ENCODE data around the gene VPREB3.

The VPREB3 gene, protein sequence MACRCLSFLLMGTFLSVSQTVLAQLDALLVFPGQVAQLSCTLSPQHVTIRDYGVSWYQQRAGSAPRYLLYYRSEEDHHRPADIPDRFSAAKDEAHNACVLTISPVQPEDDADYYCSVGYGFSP

DNA sequence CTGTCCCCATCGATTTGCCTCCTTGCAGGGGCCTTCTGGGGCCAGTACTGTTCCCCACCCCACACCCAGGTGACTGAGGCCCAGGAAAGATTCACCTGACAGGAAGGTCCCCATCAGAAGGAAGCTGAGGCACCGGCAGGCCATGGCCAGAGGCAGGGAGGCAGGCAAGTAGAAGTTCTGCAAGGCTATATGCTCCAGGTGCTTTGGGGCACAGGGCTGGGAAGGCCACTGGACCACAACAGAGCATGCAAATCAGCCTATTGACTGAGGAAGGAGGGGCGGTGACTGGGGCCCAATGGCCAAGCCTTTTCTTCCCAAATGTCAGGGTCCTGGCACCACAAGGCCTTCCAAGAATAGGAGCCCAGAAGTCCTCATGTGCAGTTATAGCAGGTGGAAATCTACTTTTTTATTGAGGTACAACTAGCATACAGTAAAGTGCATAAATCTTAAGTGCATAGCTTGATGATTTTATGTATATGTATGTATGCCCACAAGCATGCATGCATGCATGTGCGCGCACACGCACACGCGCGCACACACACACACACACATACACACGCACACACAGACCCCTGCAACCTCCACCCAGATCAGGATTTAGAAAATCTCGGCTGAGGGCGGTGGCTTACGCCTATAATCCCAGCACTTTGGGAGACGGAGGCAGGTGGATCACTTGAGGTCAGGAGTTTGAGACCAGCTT is at the start of gene VPREB3:
Gene VPREB3, minus strand, starts transcription at position 206 of the 700 bp plus-strand sequence. Its CDS starts 62 bp downstream, at position 144.
- ATAC-seq: no peak

DNA sequence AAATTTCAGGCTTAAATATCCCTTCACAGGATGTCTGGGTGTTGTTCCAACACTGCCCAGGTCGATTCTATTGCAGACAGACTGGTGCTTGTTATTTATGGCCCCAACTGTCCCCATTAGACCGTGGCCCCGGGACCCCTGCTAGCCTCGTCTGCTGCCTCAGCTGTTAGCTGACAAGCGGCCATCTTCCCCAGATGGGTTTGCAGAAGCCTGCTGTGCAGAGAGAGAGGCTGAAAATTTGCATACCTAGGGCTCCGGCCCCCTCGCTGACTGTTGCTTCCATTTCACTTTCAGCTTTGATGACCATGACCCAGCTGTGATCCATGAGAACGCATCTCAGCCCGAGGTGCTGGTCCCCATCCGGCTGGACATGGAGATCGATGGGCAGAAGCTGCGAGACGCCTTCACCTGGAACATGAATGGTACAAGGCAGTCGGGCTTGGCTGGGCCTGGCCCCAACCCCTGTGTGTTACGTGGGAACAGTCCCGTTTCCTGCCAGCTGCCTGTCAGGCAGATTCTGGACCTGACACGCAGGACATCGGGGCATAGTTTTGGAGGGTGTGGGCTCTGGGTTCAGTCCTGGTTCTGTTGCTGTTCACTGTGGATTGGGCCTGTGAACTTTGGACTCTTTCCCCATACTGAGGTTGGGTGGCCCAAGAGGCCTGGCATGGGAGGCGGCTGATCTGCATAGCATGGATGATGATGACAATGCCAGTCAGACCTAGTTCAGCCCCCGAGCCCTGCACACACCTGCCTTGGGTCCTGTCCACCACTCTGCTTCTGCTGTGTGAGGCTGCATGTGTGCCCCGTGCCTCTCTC is 49.0 kb upstream of the VPREB3 start:
- no peak for ATAC-seq

DNA sequence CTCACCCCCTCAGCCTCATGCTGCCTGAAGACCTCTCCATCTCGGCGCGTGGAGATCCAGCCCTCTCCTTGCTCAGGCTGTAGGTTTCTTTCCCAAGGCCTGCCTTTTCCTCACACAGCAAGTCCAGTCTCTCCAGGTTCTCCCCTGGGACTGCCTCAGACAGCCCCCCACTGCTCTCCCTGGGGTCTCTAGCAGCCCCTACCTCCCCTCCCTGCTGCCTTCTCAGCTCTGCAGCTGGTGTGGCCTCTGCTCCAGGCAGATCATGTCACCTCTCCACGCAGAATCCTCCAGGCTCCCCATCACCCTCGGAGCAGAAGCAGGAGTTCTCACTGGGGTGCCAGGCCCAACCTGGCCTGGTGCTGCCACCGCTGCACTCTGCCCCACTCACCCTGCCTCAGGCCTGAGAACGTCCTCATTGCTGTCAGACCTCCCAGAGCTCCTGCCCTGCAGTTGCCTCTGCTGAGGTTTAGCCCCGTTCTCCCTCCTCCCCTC is 47.7 kb upstream of the VPREB3 start:
- ATAC-seq: no peak

DNA sequence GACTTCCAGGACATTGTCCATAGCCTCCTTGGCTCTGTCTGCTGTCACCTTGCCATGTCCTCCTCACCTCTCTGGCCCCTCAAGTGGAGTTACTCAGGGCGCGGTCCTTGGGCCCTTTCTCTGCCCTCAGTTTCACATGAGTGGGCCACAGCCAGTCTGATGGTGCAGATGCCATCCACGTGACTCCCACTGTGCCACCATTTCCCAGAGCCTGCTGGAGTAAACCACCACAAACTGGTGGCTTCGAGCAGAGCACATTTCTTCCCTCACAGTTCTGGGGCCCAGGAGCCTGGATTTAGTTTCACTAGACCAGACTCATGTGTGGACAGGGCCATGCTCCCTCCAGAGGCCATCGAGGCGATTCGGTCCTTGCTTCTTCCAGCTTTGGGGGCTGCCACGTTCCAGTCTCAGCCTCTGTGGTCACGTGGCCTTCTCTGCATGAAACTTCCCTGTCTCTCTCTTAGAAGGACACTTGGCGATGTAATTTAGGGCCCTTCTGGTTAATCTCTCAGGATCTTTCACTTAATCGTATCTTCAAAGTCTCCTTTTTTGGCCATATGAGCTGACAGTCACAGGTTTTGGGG is 47.1 kb upstream of the VPREB3 start:
- no peak for ATAC-seq

DNA sequence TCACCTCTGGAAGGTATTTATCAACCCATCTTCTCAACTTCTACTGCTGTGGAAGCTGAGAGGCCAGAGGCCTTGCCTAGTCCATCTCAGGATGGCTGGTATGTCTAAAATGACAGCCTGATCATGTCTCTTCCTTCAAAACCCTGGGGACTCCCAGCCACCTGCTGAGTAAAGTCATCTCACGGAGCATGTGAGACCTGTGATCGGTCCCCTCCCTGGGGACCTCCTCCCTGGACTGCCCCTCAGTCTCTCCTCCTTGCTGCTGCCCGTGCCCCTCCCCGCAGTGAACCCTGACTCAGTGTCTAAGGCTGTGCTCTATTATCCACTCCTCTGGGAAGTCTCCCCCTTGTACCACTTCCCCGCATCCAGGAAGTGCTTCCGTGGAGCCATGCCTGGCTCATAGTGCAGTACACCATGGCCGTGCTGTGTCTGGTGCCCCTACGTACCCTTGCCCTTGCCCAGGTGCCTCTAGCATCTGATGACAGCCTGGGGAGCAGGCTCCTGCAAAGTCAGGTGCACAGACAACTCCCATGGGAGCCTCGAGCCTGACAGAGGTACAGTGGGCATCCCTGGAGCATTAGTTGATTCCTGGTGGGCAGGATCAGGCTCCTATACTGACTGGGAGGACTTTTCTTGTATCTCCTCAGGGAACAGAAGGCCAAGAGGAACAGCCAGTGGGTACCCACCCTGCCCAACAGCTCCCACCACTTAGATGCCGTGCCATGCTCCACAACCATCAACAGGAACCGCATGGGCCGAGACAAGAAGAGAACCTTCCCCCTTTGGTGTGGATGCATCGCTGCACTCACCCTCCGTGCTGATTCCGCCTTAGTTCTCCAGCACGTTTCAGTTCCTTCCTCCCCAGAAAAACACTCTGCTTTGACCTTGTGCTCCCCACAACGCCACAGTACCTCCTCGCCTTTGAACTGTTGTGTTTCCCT is 46.3 kb upstream of the VPREB3 start:
- peak; percentile 38 to 48 for ATAC-seq

DNA sequence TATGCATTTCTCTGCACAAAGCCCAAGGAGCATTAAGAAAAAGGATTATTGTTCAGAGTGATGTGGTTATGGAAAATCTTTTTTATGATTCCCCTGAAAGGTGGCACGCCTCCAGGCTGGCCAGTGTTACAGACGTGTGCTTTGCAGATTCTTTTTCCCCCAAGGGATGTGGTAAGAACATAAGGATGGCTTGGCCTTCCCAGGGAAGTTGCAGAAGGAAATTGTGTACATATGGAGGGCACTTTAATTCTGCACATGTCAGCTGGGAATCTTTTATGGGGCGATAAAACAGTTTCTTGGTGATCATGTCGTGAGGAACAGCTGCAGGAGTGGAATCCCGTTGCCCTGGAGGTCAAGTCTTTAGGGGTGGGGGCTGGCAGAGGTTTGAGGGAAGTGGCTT is 42.2 kb upstream of the VPREB3 start:
- ATAC-seq: no peak

DNA sequence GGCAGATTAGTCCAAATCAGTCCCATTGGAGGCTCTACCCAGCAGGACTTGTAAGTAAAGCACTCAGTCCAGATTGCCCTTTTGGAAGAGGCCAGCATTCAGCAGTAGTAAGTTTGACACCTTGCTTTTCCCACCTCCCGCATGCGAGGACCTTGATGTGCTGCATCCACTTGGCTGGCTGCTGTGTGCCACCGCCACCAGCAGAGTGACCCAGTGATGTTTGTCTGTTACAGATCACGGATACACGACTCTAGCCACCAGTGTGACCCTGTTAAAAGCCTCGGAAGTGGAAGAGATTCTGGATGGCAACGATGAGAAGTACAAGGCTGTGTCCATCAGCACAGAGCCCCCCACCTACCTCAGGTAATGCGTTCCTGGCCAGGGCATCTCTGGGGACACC is 39.1 kb upstream of the VPREB3 start:
- ATAC-seq: no peak

DNA sequence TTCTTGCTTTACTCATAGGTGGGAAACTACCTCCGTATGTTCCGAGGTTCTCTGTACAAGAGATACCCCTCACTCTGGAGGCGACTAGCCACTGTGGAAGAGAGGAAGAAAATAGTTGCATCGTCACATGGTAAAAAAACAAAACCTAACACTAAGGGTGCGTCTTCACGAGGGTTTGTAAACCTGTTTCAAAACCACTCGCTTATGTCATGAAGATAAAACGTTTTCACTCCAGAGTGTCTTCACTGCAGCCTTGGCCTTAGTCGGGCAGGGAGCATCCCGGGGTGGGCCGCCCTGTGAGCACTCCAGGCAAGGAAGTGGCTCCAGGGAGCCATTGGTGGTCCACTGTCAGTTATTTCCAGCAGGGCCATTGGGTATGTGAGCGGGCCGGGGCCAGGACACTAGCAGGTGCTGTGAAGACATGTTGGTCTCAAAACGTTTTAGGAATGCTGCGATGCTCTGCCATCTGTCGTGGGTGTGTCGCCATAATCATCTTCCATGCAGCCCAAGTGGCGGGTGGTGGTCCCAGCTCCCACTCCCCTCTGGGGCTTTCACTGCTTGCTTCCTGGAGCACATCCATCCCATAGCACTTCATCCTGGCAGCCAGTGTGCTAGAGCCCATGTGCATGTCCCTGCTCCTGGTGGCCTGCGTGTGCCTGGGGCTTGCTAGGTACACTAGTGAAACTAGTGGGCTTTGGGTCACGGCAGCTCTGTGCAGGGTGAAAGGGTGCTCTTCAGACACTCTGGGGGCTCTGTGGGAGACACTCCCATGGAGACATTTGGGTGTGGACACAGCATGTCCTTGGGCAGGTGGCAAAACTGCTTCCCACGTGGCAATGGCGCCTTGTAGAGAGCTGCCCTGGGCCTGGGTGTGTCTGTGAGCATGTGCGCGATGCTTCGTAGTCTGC is 37.8 kb upstream of the VPREB3 start:
- no peak for ATAC-seq

DNA sequence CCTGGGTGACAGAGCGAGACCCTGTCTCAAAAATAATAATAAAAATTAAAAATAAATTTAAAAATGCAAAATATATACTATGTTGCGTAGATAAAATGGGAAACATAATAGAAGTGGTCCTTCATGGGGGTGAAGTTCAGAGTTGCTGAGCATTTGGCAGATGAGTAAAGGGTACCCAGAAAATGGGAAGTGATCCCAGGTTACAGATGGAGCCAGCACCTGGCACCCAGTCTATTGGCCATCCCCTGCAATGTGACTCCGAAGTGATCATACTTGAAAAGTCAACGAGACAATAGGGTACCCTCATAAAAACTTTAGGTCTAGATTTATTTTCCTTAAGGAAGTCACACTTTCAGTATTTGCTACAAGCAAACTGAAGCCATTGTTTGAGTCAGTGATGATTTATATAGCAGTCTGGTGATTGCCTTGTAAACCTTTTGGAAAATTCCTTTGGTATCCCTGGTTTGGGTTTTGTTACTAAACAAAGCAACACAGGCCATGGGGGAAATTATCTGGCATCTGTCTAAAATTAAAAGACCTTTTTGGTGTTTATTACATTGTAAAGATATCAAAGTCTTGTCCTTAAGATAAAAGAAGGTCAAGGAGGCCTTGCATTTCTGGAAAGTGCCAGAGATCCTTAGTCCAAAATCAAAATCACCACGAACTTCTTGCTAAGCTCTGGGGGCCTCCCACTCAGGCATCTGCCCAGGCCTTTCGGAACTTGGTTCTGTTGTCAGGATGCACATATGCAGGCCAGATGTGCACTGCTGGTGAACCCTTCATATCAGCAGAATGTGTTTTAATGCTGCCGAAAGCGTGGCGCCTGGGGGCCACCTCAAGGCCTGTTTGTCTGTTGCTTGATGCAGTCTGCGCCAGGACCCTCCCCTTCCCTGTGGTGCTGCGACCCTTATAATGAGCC is 36.9 kb upstream of the VPREB3 start:
- ATAC-seq: no peak

DNA sequence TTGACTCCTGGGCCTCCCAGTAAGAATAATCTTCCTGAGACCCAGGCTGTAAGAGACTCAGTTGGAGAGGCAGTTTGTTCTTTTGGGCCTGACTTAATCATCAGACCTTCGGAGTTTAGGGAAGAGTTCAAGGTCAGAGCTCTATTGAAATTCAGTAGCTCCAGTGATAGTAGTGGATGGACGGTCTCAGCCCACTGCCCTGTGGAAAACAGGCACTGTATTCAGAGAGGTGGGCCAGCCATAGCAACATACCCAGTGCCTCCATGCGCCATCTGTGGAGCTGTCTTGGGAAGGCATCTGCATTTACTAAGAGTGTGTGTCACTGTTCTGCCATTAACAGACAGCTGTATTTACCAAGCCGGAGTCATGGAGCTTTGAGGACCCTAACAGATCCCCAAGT is 35.4 kb upstream of the VPREB3 start:
- no peak for ATAC-seq

DNA sequence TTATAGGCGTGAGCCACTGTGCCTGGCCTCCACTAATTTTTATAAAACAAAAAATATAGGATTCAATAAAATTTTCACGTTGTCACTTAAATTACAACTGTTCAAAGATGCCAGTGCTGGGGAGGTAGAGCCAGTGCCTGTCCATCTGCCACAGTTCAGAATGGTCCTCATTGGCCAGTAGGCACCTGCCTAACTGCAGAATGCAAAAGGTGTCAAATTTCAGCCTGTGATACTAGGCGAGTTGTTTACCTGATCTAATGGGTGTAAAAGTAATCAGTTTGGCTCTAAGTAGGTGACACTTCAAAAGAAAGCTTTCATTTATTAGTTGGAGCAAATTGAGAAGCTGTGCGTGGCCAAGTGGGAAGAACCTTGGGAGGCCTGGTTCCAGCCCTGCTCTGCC is 34.9 kb upstream of the VPREB3 start:
- ATAC-seq: no peak

DNA sequence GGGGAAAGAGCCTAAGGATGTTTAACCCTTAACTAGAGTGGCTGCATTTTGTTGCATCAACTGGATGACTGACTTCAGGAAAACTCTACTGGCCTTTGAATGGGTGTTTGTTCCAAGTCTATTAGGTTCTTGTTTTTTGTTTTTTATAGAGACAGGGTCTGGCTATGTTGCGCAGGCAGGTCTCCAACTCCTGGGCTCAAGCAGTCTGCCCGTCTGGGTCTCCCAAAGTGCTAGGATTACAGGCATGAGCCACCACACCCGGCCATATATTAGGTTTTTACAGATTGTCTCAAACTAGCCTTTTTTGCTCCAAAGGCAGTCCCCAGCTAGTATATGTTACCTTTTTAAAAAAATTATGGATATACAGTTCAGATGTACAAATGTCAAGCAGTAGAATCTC is 33.7 kb upstream of the VPREB3 start:
- ATAC-seq: no peak

DNA sequence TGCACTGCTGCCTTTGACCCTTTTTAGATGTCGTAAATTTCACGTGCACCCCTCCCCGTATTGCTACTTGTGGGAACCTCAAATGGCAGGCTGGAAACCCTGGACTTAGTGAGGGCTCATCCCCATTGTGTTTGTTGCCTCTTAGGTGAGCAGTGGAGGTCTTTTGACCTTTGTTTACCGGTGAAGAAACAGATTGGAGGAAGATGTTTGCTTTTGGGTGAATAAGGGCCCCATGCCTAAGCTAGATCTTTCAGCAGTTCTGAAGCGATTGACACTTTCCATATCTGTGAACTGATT is 33.3 kb upstream of the VPREB3 start:
- peak in 1 of 2 donors; percentile 22 for ATAC-seq

DNA sequence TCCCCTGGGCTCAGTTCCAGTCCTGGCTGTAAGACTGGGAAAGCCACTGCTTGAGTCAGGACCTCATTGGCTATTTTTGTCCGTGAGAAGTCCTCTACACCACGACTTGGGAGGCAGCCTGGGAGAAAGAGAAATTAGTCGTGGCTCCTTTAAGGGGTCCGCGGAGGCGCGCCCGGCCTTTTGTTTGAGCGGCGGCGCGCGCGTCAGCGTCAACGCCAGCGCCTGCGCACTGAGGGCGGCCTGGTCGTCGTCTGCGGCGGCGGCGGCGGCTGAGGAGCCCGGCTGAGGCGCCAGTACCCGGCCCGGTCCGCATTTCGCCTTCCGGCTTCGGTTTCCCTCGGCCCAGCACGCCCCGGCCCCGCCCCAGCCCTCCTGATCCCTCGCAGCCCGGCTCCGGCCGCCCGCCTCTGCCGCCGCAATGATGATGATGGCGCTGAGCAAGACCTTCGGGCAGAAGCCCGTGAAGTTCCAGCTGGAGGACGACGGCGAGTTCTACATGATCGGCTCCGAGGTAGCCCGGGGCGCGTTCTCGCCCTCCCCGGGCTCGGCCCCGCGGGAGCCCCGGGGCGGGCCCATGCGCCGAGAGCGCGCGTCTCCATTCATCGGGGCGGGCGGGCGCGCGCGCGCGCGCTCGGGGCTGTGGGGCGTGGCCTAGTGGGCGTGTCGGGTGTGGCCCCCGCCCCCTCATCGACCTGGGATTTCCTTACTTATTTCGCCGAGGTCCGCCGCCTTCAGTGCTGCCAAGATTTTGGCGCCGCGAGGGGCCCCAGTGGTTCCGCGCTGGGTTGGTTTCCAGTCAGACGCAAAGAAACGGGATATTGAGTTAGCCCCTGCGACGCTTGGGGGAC is 32.8 kb upstream of the VPREB3 start, which contains the start of gene SMARCB1:
Gene SMARCB1, plus strand, starts transcription at position 215 of the 848 bp plus-strand sequence. Its CDS starts 204 bp downstream, at position 419.
- peak; percentile 82 to 83 for ATAC-seq

DNA sequence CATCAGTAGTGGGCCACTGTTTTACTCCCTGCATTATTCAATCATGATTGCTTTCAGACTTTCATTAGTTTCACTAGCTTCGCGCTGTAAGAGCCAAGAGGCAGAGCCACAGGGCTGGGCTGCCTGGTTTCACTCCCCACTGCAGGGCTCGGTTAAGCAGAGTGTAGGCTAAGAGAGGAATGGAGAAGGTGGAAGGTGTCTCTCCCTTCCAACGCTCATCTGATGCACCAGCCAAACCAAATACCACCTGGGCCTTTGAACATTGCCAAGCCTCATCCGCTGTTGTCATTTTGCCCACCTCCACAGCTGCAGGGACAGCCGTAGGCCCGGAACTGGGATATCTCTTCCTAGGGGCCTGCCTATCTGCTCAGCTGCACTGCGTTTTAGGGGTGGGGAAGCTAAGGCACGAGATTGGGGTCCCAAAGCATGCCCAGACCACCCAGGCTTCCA is 32.1 kb upstream of the VPREB3 start:
- ATAC-seq: no peak

DNA sequence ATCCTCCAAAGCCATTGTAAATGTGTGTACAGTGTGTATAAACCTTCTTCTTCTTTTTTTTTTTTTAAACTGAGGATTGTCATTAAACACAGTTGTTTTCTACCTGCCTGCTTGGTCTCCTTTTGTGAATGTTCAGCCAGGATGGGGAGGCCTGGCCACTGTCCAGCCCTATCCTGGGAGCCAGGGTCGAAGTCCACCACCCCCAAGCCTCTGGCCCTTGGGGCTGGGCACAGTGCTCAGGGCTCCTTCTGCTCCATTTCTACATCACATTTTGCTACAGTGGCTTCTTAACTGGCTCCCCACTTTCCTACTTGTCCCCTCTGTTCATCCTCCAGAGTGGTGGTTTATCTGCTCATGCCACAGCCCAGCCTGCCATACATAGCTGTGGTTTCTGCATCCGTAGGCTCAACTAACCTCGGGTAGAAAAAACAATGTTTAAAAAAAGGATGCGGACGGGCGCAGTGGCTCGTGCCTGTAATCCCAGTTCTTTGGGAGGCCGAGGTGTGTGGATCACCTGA is 30.0 kb upstream of the VPREB3 start:
- ATAC-seq: no peak

DNA sequence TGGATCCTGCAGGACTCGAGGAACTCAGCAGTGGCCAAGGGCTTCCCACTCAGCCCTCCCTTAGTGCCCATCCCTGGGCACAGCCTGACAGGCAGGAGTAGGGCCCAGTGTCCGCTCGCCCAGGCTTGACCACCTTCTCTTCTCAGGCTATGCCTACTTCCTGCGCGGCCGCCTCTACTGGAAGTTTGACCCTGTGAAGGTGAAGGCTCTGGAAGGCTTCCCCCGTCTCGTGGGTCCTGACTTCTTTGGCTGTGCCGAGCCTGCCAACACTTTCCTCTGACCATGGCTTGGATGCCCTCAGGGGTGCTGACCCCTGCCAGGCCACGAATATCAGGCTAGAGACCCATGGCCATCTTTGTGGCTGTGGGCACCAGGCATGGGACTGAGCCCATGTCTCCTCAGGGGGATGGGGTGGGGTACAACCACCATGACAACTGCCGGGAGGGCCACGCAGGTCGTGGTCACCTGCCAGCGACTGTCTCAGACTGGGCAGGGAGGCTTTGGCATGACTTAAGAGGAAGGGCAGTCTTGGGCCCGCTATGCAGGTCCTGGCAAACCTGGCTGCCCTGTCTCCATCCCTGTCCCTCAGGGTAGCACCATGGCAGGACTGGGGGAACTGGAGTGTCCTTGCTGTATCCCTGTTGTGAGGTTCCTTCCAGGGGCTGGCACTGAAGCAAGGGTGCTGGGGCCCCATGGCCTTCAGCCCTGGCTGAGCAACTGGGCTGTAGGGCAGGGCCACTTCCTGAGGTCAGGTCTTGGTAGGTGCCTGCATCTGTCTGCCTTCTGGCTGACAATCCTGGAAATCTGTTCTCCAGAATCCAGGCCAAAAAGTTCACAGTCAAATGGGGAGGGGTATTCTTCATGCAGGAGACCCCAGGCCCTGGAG is 29.3 kb upstream of the VPREB3 start:
- no peak for ATAC-seq

DNA sequence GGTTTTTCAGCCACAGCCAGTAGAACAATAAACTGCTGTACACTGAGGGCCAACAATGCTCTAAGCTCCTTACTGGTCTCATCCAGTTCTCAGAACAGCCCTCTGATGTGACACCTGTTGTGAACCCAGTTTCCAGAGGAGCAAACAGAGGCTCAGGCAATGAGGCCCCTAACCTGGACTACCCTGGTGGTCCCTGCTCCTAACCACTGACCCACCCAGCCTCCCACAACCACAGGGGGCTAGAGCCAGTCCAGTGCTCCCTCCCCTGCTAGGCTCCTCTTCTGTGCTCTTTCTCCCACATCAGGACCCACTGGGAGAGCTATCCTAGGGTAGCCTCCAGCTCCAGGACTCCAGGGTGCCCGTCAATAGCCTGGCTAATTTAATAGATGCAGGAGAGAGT is 28.5 kb upstream of the VPREB3 start:
- ATAC-seq: no peak
